K562 (cell line): ENCODE measurements around the gene KAZN. TPM values are rescaled to one million over a fixed set of nuclear protein-coding genes. Genes with fewer than 3 reads are reported as not detected.

Experiments
- ATAC-seq: fragments of 200-7000 bp; cut with Tn5 transposase; 3 replicates; pipeline ENCODE4 v1.9.1; 2020; ENCODE audit warnings: moderate library complexity
- BruUV-seq: library from RNA; stranded (reverse); fragments of 400-500 nt; replicated peaks from 2 replicates; lab custom pipeline; 2021; lab: Mats Ljungman, UMichigan
- CTCF ChIA-PET: fragments of 300-600 bp; formaldehyde crosslinking; extraction: SDS; loops from one replicate; lab custom pipeline; 2021; ENCODE audit warnings: low intra/inter-chr PET ratio; lab: Yijun Ruan, JAX
- POLR2A ChIA-PET: fragments of 300-600, 350-650 bp; sonication (Branson Sonifier 250); formaldehyde crosslinking; extraction: SDS; loops from one replicate; lab custom pipeline; 2021; ENCODE audit warnings: antibody characterized with exemption, inconsistent platforms; lab: Yijun Ruan, JAX
- DNase-seq, 4 experiments: peaks; one replicate each; pipeline versions ENCODE4 v3.0.0 to v3.0.0-alpha.2; 2011 to 2018; ENCODE audit warnings: low spot score in 3 of 4, mixed read lengths in 3 of 4; ENCODE audit errors: extremely low read depth in 1 of 4
- FAIRE-seq: peaks from 2 replicates; lab custom pipeline; 2011; peaks lifted over from hg19 to GRCh38; lab: Jason Lieb, UNC
- H2AFZ ChIP-seq: 2 replicates; pipeline ENCODE4 v1.6.0; 2011; ENCODE audit warnings: low read depth, low read length, control low read depth, inconsistent platforms
- H3K27ac ChIP-seq: fragments of 200-600 bp; 3 replicates; pipeline ENCODE4 v1.8.0; 2011; ENCODE audit warnings: low read depth, mild to moderate bottlenecking, control low read depth, inconsistent platforms, low read length, moderate library complexity, mixed read lengths; ENCODE audit errors: extremely low read depth
- H3K27me3 ChIP-seq, 2 experiments: fragments of 300-600 bp in 1 of 2; 2 replicates in 1 of 2; 3 replicates in 1 of 2; pipeline versions ENCODE4 v1.6.0 to v1.8.0; 2011; ENCODE audit warnings: inconsistent platforms in 2 of 2, low read length in 2 of 2, mild to moderate bottlenecking in 1 of 2, mixed read lengths in 1 of 2, moderate library complexity in 1 of 2; ENCODE audit not compliant: control insufficient read depth in 2 of 2, insufficient read depth in 2 of 2
- H3K36me3 ChIP-seq: fragments of 300-600 bp; 3 replicates; pipeline ENCODE4 v1.8.0; 2011; ENCODE audit warnings: mild to moderate bottlenecking, low read length, inconsistent platforms; ENCODE audit not compliant: control insufficient read depth, insufficient read depth
- H3K4me1 ChIP-seq, 2 experiments: fragments of 200-600 bp in 1 of 2; replicated peaks in 1 of 2; 2 replicates in 1 of 2; 3 replicates in 1 of 2; pipeline versions ENCODE4 v1.5.1 to v1.8.0; 2011; ENCODE audit warnings: inconsistent platforms in 2 of 2, low read length in 2 of 2, mild to moderate bottlenecking in 1 of 2, mixed read lengths in 1 of 2, moderate library complexity in 1 of 2; ENCODE audit not compliant: control insufficient read depth in 2 of 2, insufficient read depth in 2 of 2
- H3K4me2 ChIP-seq: 2 replicates; pipeline ENCODE4 v1.6.1; 2011; ENCODE audit warnings: low read length, control low read depth, inconsistent platforms, mixed read lengths; ENCODE audit not compliant: insufficient read depth
- H3K4me3 ChIP-seq: fragments of 200-600 bp; sonication (generic), shearing (Covaris generic); 2 replicates; pipeline ENCODE4 v1.5.1; 2016; ENCODE audit warnings: control low read depth, inconsistent platforms
- H3K79me2 ChIP-seq: fragments of 200-600 bp; 3 replicates; pipeline ENCODE4 v1.8.0; 2011; ENCODE audit warnings: low read length, inconsistent platforms; ENCODE audit not compliant: control insufficient read depth, insufficient read depth
- H3K9ac ChIP-seq, 2 experiments: 2 replicates each; pipeline versions ENCODE4 v1.6.0 to v1.6.1; 2011; ENCODE audit warnings: low read depth in 2 of 2, low read length in 2 of 2, control low read depth in 1 of 2, inconsistent platforms in 1 of 2, mild to moderate bottlenecking in 1 of 2, mixed read lengths in 1 of 2; ENCODE audit not compliant: insufficient read depth in 1 of 2
- H3K9me1 ChIP-seq: one replicate; pipeline ENCODE4 v1.6.0; 2011; ENCODE audit warnings: inconsistent platforms, mild to moderate bottlenecking, low read length, moderate library complexity; ENCODE audit not compliant: control insufficient read depth, insufficient read depth
- H3K9me3 ChIP-seq: replicated peaks from 2 replicates; pipeline ENCODE4 v1.5.1; 2011; ENCODE audit warnings: low read depth, low read length, inconsistent platforms; ENCODE audit not compliant: control insufficient read depth, insufficient read depth
- H4K20me1 ChIP-seq: replicated peaks from 2 replicates; pipeline ENCODE4 v1.6.1; 2011; ENCODE audit warnings: low read length, inconsistent platforms, mixed read lengths; ENCODE audit not compliant: control insufficient read depth, insufficient read depth
- ATF2 ChIP-seq: sonication (generic); formaldehyde crosslinking; IDR thresholded peaks from 2 replicates; pipeline ENCODE4 v1.8.1; 2022; ENCODE audit warnings: missing genetic modification reagents
- ATF4 ChIP-seq: fragments of 450-650 bp; formaldehyde crosslinking; IDR thresholded peaks from 2 replicates; pipeline ENCODE4 v1.4.0; 2022; ENCODE audit warnings: mild to moderate bottlenecking, moderate library complexity
- DDX20 ChIP-seq: fragments of 450-650 bp; IDR thresholded peaks from 2 replicates; pipeline ENCODE4 v1.6.1; 2016; ENCODE audit warnings: missing genetic modification characterization, low read depth, mild to moderate bottlenecking, missing compliant biosample characterization, moderate library complexity
- GTF2E2 ChIP-seq: fragments of 200-800 bp; sonication (Bioruptor generic); IDR thresholded peaks from 2 replicates; pipeline ENCODE4 v1.6.1; 2016; ENCODE audit warnings: missing genetic modification characterization, missing compliant biosample characterization
- ID3 ChIP-seq, 2 experiments: fragments of 250-450 bp in 1 of 2; fragments of 450-650 bp in 1 of 2; sonication (Bioruptor Pico) in 1 of 2; IDR thresholded peaks; 2 replicates each; pipeline versions ENCODE4 v1.6.1 to v1.8.0; 2016 to 2021; ENCODE audit warnings: mild to moderate bottlenecking in 2 of 2, moderate library complexity in 2 of 2, missing compliant biosample characterization in 1 of 2, missing genetic modification characterization in 1 of 2
- KDM5B ChIP-seq: fragments of 200-600 bp; sonication (generic); IDR thresholded peaks from 2 replicates; pipeline ENCODE4 v1.6.1; 2012; ENCODE audit warnings: low read depth, mild to moderate bottlenecking, moderate library complexity, low read length, control low read depth, inconsistent platforms; ENCODE audit not compliant: insufficient replicate concordance
- MTA3 ChIP-seq: fragments of 450-650 bp; formaldehyde crosslinking; IDR thresholded peaks from 2 replicates; pipeline ENCODE4 v1.6.1; 2017; ENCODE audit warnings: mild to moderate bottlenecking, borderline replicate concordance
- STAG1 ChIP-seq: sonication (generic); formaldehyde crosslinking; IDR thresholded peaks from 2 replicates; pipeline ENCODE4 v1.5.0; 2020; ENCODE audit warnings: missing genetic modification reagents, borderline replicate concordance
- USF2 ChIP-seq: sonication (generic); formaldehyde crosslinking; IDR thresholded peaks from 2 replicates; pipeline ENCODE4 v1.5.0; 2020; ENCODE audit warnings: missing genetic modification reagents
- XRCC4 ChIP-seq: IDR thresholded peaks from one replicate; pipeline ENCODE4 v1.6.1; 2011; ENCODE audit not compliant: insufficient read depth, insufficient read length; ENCODE audit errors: extremely low read depth
- ZNF232 ChIP-seq: sonication (generic); formaldehyde crosslinking; IDR thresholded peaks from 2 replicates; pipeline ENCODE4 v1.8.0; 2022; ENCODE audit warnings: mild to moderate bottlenecking, missing genetic modification reagents
- WGBS: fragments of 100-300 bp; shearing (Covaris generic); methylation state at CpG from one replicate; pipeline ENCODE4 v1.1.6; 2016; ENCODE audit warnings: low coverage, mixed read lengths; ENCODE audit not compliant: insufficient coverage; ENCODE audit errors: missing lambda C conversion rate; 5-methylcytosine and 5-hydroxymethylcytosine counted together
- in situ Hi-C: fragments of 300-500 bp; cut with MboI; formaldehyde crosslinking; loops from 4 replicates; pipeline ENCODE4 v1.15.0; 2018; ENCODE audit warnings: inconsistent platforms, mixed read lengths
- intact Hi-C: fragments of 100-400 bp; cut with micrococcal nuclease; formaldehyde crosslinking; loops from 2 replicates; pipeline ENCODE4 v1.14.2; 2022
- polyA plus RNA-seq, 8 experiments: library from polyadenylated mRNA; depleted of rRNA in 4 of 8; stranded (reverse) in 5 of 8; unstranded in 3 of 8; fragments of >200 nt; fragmentation: Nextera tagmentation in 2 of 8; fragmentation: Illumina TruSeq in 1 of 8; extraction: Ambion mirVana in 2 of 8; extraction: Trizol in 1 of 8; gene quantifications; 2 replicates each; pipeline versions ENCODE4 v1.2.1 to v1.2.3, GENCODE V29; 2011 to 2014; ENCODE audit warnings: inconsistent platforms in 1 of 8, missing spikeins in 1 of 8
- total RNA-seq, 7 experiments: library from RNA; depleted of rRNA in 6 of 7; stranded (reverse); fragments of >200 nt in 6 of 7; fragmentation: Illumina TruSeq in 2 of 7; extraction: Trizol in 2 of 7; gene quantifications; 2 replicates each; pipeline versions ENCODE4 v1.2.1 to v1.2.3, GENCODE V29; 2011 to 2021; ENCODE audit warnings: low replicate concordance in 1 of 7

Gene KAZN
- total and polyA plus RNA-seq, 9 of the 15 experiments (the other 6 are each of a cell fraction or from before 2014, with no cell fraction given): 2.1 to 21.6 (median 5.4) TPM

DNA sequence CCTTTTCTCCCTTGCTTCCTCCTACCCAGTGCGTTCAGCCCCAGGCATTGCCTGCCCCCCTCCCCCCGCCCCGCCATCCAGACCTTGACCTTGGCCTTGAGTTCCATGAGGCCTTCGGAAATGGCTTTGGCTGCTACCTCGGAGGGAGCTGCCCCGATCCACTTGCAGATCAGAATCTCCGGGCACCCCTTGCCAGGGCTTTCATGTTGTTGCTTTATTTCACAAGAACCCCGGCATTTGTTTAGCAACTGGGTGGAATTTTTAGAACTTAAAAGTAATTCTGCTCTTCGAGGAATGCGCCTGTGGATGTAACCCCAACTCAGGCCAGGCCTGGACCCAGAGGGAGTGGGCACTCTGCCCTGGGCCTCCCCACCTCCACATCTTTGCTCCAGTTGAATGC, 401.0 kb downstream of the KAZN start:
- in situ Hi-C loops: no loop called here
- ATAC-seq: no peak
- H3K9me3 ChIP-seq: no peaks in the 10 kb centered on the region
- peaks cover 13% of the 10 kb centered on the region; the same call in 2 of the 3 replicates for H3K79me2 ChIP-seq
- no peak overlapping the region for H3K4me2 ChIP-seq
- no peak for FAIRE-seq
- no peak overlapping the region for H3K9ac ChIP-seq
- no peak overlapping the region for H3K4me3 ChIP-seq
- no TSS peak for BruUV-seq
- 0 out of 3 replicates have a peak, but pooled peaks cover 4% of the 10 kb centered on the region for H3K36me3 ChIP-seq
- DNase-seq: no peak
- WGBS: 92% methylated on average over 7 of the region's 10 CpGs
- H3K4me1 ChIP-seq: peaks cover 20 to 25% of the 10 kb centered on the region in 2 experiments
- H3K27ac ChIP-seq: no peak overlapping the region
- TF ChIP-seq GTF2E2: no peak
- TF ChIP-seq STAG1 (CRISPR knock-in tag): no peak
- TF ChIP-seq DDX20 (tag): no peak
- no peak for TF ChIP-seq ID3 (CRISPR knock-in tag; IDR thresholded peaks at IDR 0.05)
- no peak for TF ChIP-seq ID3 (tag; IDR thresholded peaks at IDR 0.05)
- no peak for TF ChIP-seq MTA3
- no peak for TF ChIP-seq ATF4 (CRISPR knock-in tag)
- TF ChIP-seq XRCC4: no peak
- no peak for TF ChIP-seq ATF2
- no peak for TF ChIP-seq USF2 (CRISPR knock-in tag)
- no peak for TF ChIP-seq ZNF232 (CRISPR knock-in tag)
- TF ChIP-seq KDM5B: no peak
- TF ChIP-seq, all 486 proteins: peak for 0
- Histone ChIP-seq H3K27me3 (no peaks in the 10 kb centered on the region), H4K20me1 (no peaks in the 10 kb centered on the region), H3K9me1 (peaks cover 3% of the 10 kb centered on the region), H2AFZ (no peak overlapping the region)
- intact Hi-C loops: no loop called here
- POLR2A ChIA-PET: no interaction called here
- CTCF ChIA-PET: no interaction called here
